Esophagus squamous epithelium (tissue), 5 donors: Measurements from ENCODE around the gene EBPL. TPM values are rescaled to one million over a fixed set of nuclear protein-coding genes. Genes with fewer than 3 reads are reported as not detected.

ENCODE experiments used
- DNase-seq: peaks from one replicate; lab custom pipeline; 2025; lab: John Stamatoyannopoulos, UW
- H3K27ac ChIP-seq, 4 donors: fragments of 200-600 bp; sonication (generic); one replicate each; pipeline ENCODE4 v1.5.1; 2016 to 2019; ENCODE audit warnings: mild to moderate bottlenecking in 1 of 4
- H3K27me3 ChIP-seq, 4 donors: fragments of 200-600 bp; sonication (generic); 1 replicate in 3 of 4; 2 replicates in 1 of 4; pipeline versions ENCODE4 v1.5.1 to v1.6.0; 2017 to 2021; ENCODE audit warnings: antibody characterized with exemption in 1 of 4
- H3K36me3 ChIP-seq, 3 donors: fragments of 200-600 bp; sonication (generic); one replicate each; pipeline ENCODE4 v1.5.1; 2016 to 2019
- H3K4me1 ChIP-seq, 3 donors: fragments of 200-600 bp; sonication (generic); one replicate each; pipeline ENCODE4 v1.5.1; 2017 to 2019
- H3K4me3 ChIP-seq, 4 donors: fragments of 200-600 bp; sonication (generic); 1 replicate in 3 of 4; 2 replicates in 1 of 4; pipeline ENCODE4 v1.5.1; 2016 to 2019; ENCODE audit warnings: mild to moderate bottlenecking in 2 of 4, moderate library complexity in 1 of 4
- H3K9me3 ChIP-seq, 3 donors: fragments of 200-600 bp; sonication (generic); one replicate each; pipeline ENCODE4 v1.5.1; 2016 to 2019
- CTCF ChIP-seq, 6 experiments: fragments of 450-650 bp in 4 of 6; fragments of 200-600 bp in 2 of 6; sonication (generic) in 2 of 6; IDR thresholded peaks; one replicate each; pipeline ENCODE4 v1.5.1; 2016 to 2019; ENCODE audit warnings: antibody characterized with exemption in 6 of 6, mild to moderate bottlenecking in 4 of 6, moderate library complexity in 4 of 6
- POLR2A ChIP-seq, 4 donors: fragments of 450-650 bp; IDR thresholded peaks; one replicate each; pipeline ENCODE4 v1.6.1; 2017; ENCODE audit warnings: antibody characterized with exemption in 4 of 4, mild to moderate bottlenecking in 4 of 4, moderate library complexity in 3 of 4
- WGBS, 2 donors: methylation state at CpG; one replicate each; pipeline ENCODE4 v1.1.5; 2018; 5-methylcytosine and 5-hydroxymethylcytosine counted together
- intact Hi-C: fragments of 100-400 bp; cut with DNase I; formaldehyde crosslinking; loops from one replicate; pipeline ENCODE4 v1.15.0; 2022
- total RNA-seq, 4 donors: library from RNA; depleted of rRNA; stranded (reverse); fragments of >200 nt; gene quantifications; one replicate each; pipeline ENCODE4 v1.1.0, GENCODE V29; 2016
- donor health status: DM: yes; HTN: yes; CAD: no.

The EBPL gene
- 100 to 1,000 TPM; 117 to 146 (median 127) TPM for total RNA-seq

GRCh38 chr13:49690995-49691784 lies at the start of gene EBPL:
TSS of gene EBPL (minus strand) at chr13:49691486. CDS start at chr13:49691424, 62 bp downstream.
- Histone ChIP-seq H3K27ac (peak within 1 kb of the TSS; percentile 81 to 92 (median 88)), H3K9me3 (no peaks in the 10 kb centered on the region), H3K4me1 (peaks cover 3 to 44% (median 7%) of the 10 kb centered on the region in 3 donors), H3K36me3 (peaks cover 0 to 20% (median 0%) of the 10 kb centered on the region in 3 donors), H3K27me3 (no peaks in the 10 kb centered on the region), H3K4me3 (peak within 1 kb of the TSS; percentile 75 to 89 (median 78))
- 1 to 13% methylated on average over 5 to 11 of the region's 67 CpGs for WGBS, 2 donors
- DNase-seq: peak; percentile 46
- intact Hi-C loops: no loop called here
- TF ChIP-seq POLR2A (IDR thresholded peaks at IDR 0.05): peak in 1 of 4 donors; percentile 53
- no peak for TF ChIP-seq CTCF (IDR thresholded peaks at IDR 0.05)

- Histone ChIP-seq H3K4me1 (peaks cover 0 to 2% (median 2%) of the 10 kb centered on the region in 3 donors), H3K27ac (no peak overlapping the region), H3K9me3 (no peaks in the 10 kb centered on the region), H3K4me3 (no peak overlapping the region), H3K36me3 (peaks cover 0 to 59% (median 5%) of the 10 kb centered on the region in 3 donors), H3K27me3 (no peaks in the 10 kb centered on the region)
- TF ChIP-seq CTCF (IDR thresholded peaks at IDR 0.05): no peak
- no peak for TF ChIP-seq POLR2A (IDR thresholded peaks at IDR 0.05)
- WGBS, 2 donors: 83 to 90% methylated on average over 2 of the region's 2 CpGs
- DNase-seq: no peak
- intact Hi-C loops: no loop called here
Observed at GRCh38 chr13:49740870-49741269, 49.6 kb upstream of the EBPL start.

- intact Hi-C loops: no loop called here
- no peak for DNase-seq
- WGBS, 2 donors: 93 to 96% methylated on average over 5 of the region's 5 CpGs
Observed at GRCh38 chr13:49739498-49740187, 48.4 kb upstream of the EBPL start.

GRCh38 chr13:49733181-49733951 lies 42.1 kb upstream of the EBPL start:
- DNase-seq: no peak
- 75 to 88% methylated on average over 12 of the region's 12 CpGs for WGBS, 2 donors
- Histone ChIP-seq H3K9me3 (no peaks in the 10 kb centered on the region), H3K36me3 (peaks cover 0 to 37% (median 0%) of the 10 kb centered on the region in 3 donors), H3K27me3 (no peaks in the 10 kb centered on the region), H3K27ac (no peak overlapping the region), H3K4me1 (peaks cover 0 to 19% (median 4%) of the 10 kb centered on the region in 3 donors), H3K4me3 (no peak overlapping the region)
- TF ChIP-seq POLR2A (IDR thresholded peaks at IDR 0.05): no peak
- no peak for TF ChIP-seq CTCF (IDR thresholded peaks at IDR 0.05)
- intact Hi-C loops: no loop called here

More at GRCh38 chr13:49739498-49740187, 48.4 kb upstream of the EBPL start:
- Histone ChIP-seq H3K36me3 (peaks cover 0 to 46% (median 0%) of the 10 kb centered on the region in 3 donors), H3K4me3 (no peak overlapping the region), H3K27ac (no peak overlapping the region), H3K9me3 (no peaks in the 10 kb centered on the region), H3K27me3 (no peaks in the 10 kb centered on the region), H3K4me1 (peaks cover 0 to 13% (median 4%) of the 10 kb centered on the region in 3 donors)
- no peak for TF ChIP-seq CTCF (IDR thresholded peaks at IDR 0.05)
- TF ChIP-seq POLR2A (IDR thresholded peaks at IDR 0.05): no peak
